Measurements from ENCODE around the gene SRPRB.
A peak's percentile ranks its signal among the peaks of the same experiment; 100 is the strongest.

Gene SRPRB

GRCh38 chr3:133797396-133798105 lies 8.1 kb upstream of the SRPRB start:
- H3K4me3 ChIP-seq (replicated peaks; ENCODE audit: low read depth, low read length) = no peak overlapping the region
- no peaks in the 10 kb centered on the region for H3K27me3 ChIP-seq (replicated peaks; ENCODE audit: control insufficient read depth, insufficient read depth, low read length)
- H3K36me3 ChIP-seq (ENCODE audit: control insufficient read depth, insufficient read depth, low read length) = no peaks in the 10 kb centered on the region
- DNase-seq (ENCODE audit: extremely low read depth, insufficient read length) = no peak
- TF ChIP-seq CTCF (IDR thresholded peaks at IDR 0.05; ENCODE audit: insufficient read depth, low read length, poor library complexity, severe bottlenecking) = no peak

DNA sequence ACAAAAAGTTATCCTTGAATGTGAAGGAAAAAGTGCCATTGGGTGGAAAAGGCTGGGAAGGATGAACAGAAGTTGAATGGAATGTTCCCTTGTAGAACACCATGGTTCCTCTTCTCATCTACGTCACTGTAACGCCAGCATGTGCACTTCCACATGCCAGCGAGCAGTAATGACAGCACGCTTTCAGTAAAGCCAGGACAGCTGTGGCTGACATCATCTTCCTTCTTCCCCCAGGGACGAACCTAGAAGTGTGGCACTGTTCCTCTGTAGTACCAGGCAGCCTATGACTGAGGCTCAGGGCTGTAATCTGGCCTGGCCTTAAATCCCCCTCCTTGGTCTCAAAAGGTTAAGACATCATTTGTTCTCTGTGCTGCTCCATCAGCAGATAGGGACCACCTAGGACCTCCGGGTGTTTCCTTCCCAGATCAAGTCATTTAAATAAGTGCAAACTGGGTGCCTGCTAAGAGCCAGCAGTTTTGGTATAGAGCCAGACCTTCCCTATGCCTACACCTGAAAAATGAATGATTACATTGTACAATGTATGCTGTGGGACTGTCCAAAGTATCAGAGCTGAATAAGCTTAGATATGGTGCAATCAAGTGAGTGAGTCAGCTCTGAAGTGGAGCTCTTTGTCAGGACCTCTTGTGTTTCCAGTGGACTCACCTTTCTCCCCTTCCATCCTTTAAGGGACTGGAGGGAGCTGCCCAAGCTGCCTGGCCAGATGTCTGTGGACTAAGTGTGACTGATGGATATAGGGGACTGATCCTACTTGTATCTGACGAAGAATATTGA lies 5.6 kb upstream of the SRPRB start:
- no peaks in the 10 kb centered on the region for H3K36me3 ChIP-seq (ENCODE audit: control insufficient read depth, insufficient read depth, low read length)
- H3K27me3 ChIP-seq (replicated peaks; ENCODE audit: control insufficient read depth, insufficient read depth, low read length) = no peaks in the 10 kb centered on the region
- no peak for TF ChIP-seq CTCF (IDR thresholded peaks at IDR 0.05; ENCODE audit: insufficient read depth, low read length, poor library complexity, severe bottlenecking)
- H3K4me3 ChIP-seq (replicated peaks; ENCODE audit: low read depth, low read length) = no peak overlapping the region
- no peak for DNase-seq (ENCODE audit: extremely low read depth, insufficient read length)

DNA sequence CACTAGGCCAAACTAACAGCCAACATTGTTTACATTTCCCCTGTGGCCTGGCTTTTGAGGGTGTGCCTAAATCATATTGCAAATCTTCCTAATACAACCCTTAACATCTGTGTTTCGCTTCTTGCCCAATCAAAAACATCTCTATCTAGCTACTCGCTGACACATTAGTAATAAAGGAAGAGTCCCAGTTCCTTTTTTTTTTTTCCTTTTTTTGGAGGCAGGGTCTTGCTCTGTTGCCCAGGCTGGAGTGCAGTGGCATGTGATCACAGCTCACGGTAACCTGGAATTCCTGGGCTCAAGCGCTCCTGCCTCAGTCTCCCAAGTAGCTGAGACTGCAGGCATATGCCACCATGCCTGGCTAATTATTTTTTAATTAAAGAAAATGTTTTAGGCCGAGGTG lies 2.1 kb upstream of the SRPRB start:
- no peak for TF ChIP-seq CTCF (IDR thresholded peaks at IDR 0.05; ENCODE audit: insufficient read depth, low read length, poor library complexity, severe bottlenecking)
- H3K36me3 ChIP-seq (ENCODE audit: control insufficient read depth, insufficient read depth, low read length) = no peaks in the 10 kb centered on the region; the same call in 1 of the 2 replicates
- no peak for DNase-seq (ENCODE audit: extremely low read depth, insufficient read length)

DNA sequence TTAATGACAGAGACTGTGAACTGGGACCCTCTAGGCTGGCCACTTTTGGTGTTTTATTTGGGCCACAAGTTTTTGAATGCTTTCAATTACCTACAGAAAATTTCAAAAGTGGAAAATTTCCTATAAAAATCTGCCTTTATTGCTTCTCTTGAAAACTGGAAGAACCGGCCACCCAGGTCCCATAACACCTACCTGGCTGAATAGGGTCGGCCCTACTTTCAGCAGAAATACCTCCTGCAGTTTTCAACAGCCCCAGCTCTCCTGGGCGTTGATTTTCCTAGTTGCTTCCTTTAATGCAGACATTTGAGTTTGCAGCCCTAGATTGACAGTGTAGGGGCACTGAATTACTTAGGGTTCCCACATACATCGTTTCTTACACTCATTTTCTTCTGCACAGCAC lies 719 bp upstream of the SRPRB start:
- DNase-seq (ENCODE audit: extremely low read depth, insufficient read length) = no peak
- peak overlapping the region; percentile 81 for H3K4me3 ChIP-seq (replicated peaks; ENCODE audit: low read depth, low read length)

More for the DNA sequence above, 2.1 kb upstream of the SRPRB start:
- no peaks in the 10 kb centered on the region for H3K27me3 ChIP-seq (replicated peaks; ENCODE audit: control insufficient read depth, insufficient read depth, low read length)
- H3K4me3 ChIP-seq (replicated peaks; ENCODE audit: low read depth, low read length) = no peak overlapping the region

GRCh38 chr3:133805384-133805701 lies 272 bp upstream of the SRPRB start:
- Histone ChIP-seq H3K36me3 (ENCODE audit: control insufficient read depth, insufficient read depth, low read length) (no peaks in the 10 kb centered on the region; the same call in none of the 2 replicates), H3K4me3 (replicated peaks; ENCODE audit: low read depth, low read length) (peak overlapping the region; percentile 81), H3K27me3 (replicated peaks; ENCODE audit: control insufficient read depth, insufficient read depth, low read length) (no peaks in the 10 kb centered on the region)
- DNase-seq (ENCODE audit: extremely low read depth, insufficient read length) = no peak
- TF ChIP-seq CTCF (IDR thresholded peaks at IDR 0.05; ENCODE audit: insufficient read depth, low read length, poor library complexity, severe bottlenecking) = no peak

More for the DNA sequence above, 719 bp upstream of the SRPRB start:
- H3K36me3 ChIP-seq (ENCODE audit: control insufficient read depth, insufficient read depth, low read length) = no peaks in the 10 kb centered on the region; the same call in 1 of the 2 replicates
- TF ChIP-seq CTCF (IDR thresholded peaks at IDR 0.05; ENCODE audit: insufficient read depth, low read length, poor library complexity, severe bottlenecking) = no peak
- no peaks in the 10 kb centered on the region for H3K27me3 ChIP-seq (replicated peaks; ENCODE audit: control insufficient read depth, insufficient read depth, low read length)
